ENCODE measurements around the gene KIFBP. TPM values are rescaled to one million over a fixed set of nuclear protein-coding genes. Genes with fewer than 3 reads are reported as not detected.

Gene KIFBP
- total and polyA plus RNA-seq, 9 donors, result 17.9 to 25.7 (median 21.9) TPM

DNA sequence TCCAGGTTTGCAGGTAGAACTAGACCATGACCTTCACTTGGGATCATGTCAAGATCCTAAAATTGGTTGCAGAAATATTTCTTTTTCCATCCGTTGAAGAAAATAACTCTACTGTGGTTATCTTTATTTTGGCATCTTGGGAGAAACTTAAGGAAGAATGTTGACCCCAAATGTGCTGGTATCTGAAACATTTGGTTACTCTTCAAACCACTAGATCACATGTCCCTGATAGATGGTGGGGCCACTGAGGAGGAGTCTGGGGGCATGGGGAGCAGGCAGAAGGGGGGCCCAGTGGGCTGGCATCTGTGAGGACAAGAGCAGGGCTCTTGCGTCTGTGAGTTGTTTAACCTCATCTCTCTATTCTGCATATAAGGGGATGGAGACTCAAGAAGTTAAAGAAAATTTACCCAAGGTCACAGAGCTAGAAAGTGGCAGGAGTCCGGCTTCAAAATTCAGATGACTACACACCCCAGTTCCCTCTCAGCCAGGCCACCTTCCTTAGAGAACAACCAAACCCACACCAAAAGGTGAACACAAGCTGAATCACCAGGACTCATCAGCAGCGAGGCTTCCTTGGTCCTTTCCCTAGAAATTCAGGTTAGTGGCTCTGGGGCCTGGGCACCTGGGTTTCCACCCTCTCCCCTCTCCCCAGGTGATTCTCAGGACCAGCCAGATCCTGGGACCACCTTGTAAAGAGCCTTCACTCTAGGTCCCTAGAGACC, 58.7 kb downstream of the KIFBP start:
- 93% methylated on average over 1 of the region's 4 CpGs for WGBS (ENCODE audit: insufficient coverage)
- Histone ChIP-seq H3K9me3 (replicated peaks; ENCODE audit: control insufficient read depth, low read depth, low read length) (no peaks in the 10 kb centered on the region), H3K4me1 (ENCODE audit: control insufficient read depth, insufficient read depth, low read length) (peaks cover 5% of the 10 kb centered on the region), H3K27me3 (ENCODE audit: control insufficient read depth, insufficient read depth, low read length) (no peaks in the 10 kb centered on the region), H3K4me3 (ENCODE audit: low read length) (no peak overlapping the region), H3K36me3 (ENCODE audit: control insufficient read depth, insufficient read depth, low read length) (no peaks in the 10 kb centered on the region), H3K27ac (ENCODE audit: low read length) (peak overlapping the region; percentile 38)
- DNase-seq, result no peak

- Histone ChIP-seq H3K27me3 (ENCODE audit: control insufficient read depth, insufficient read depth, low read length) (no peaks in the 10 kb centered on the region), H3K36me3 (ENCODE audit: control insufficient read depth, insufficient read depth, low read length) (no peaks in the 10 kb centered on the region), H3K4me1 (ENCODE audit: control insufficient read depth, insufficient read depth, low read length) (peaks cover 5% of the 10 kb centered on the region), H3K27ac (ENCODE audit: low read length) (peak overlapping the region; percentile 76), H3K9me3 (replicated peaks; ENCODE audit: control insufficient read depth, low read depth, low read length) (no peaks in the 10 kb centered on the region), H3K4me3 (ENCODE audit: low read length) (no peak overlapping the region)
- 68% methylated on average over 7 of the region's 8 CpGs for WGBS (ENCODE audit: insufficient coverage)
- DNase-seq, result peak; percentile 80
Observed at GRCh38 chr10:69048103-69048502, 59.5 kb downstream of the KIFBP start.

DNA sequence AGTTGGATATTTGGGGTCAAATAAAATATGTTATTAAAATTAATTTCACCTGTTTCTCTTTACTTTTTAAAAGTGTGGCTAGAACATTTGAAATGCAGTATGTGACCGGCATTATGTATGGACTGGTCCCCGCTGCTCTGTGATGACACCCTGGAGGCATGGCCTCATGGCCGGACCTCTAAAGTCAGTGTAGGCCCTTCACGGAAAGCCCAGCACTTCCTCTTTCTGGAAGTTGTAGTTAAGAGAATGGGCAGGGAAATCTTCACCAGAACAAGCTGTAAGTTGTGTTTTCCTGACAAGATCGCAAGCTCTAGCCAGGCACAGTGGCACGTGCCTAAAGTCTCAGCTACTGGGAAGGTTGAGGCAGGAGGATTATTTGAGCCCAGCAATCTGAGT, 61.0 kb downstream of the KIFBP start:
- Histone ChIP-seq H3K27ac (ENCODE audit: low read length) (peak overlapping the region; percentile 52), H3K27me3 (ENCODE audit: control insufficient read depth, insufficient read depth, low read length) (no peaks in the 10 kb centered on the region), H3K4me1 (ENCODE audit: control insufficient read depth, insufficient read depth, low read length) (peaks cover 5% of the 10 kb centered on the region), H3K36me3 (ENCODE audit: control insufficient read depth, insufficient read depth, low read length) (no peaks in the 10 kb centered on the region), H3K9me3 (replicated peaks; ENCODE audit: control insufficient read depth, low read depth, low read length) (no peaks in the 10 kb centered on the region), H3K4me3 (ENCODE audit: low read length) (no peak overlapping the region)
- WGBS (ENCODE audit: insufficient coverage), result 74% methylated on average over 5 of the region's 6 CpGs
- DNase-seq, result peak; percentile 56

GRCh38 chr10:69051303-69051702, 62.7 kb downstream of the KIFBP start:
- H3K4me1 ChIP-seq (ENCODE audit: control insufficient read depth, insufficient read depth, low read length), result peaks cover 9% of the 10 kb centered on the region
- H3K4me3 ChIP-seq (ENCODE audit: low read length), result no peak overlapping the region
- 64% methylated on average over 3 of the region's 3 CpGs for WGBS (ENCODE audit: insufficient coverage)
- no peaks in the 10 kb centered on the region for H3K36me3 ChIP-seq (ENCODE audit: control insufficient read depth, insufficient read depth, low read length)
- peak; percentile 71 for DNase-seq
- no peaks in the 10 kb centered on the region for H3K9me3 ChIP-seq (replicated peaks; ENCODE audit: control insufficient read depth, low read depth, low read length)
- H3K27me3 ChIP-seq (ENCODE audit: control insufficient read depth, insufficient read depth, low read length), result peaks cover 2% of the 10 kb centered on the region
- peak overlapping the region; percentile 42 for H3K27ac ChIP-seq (ENCODE audit: low read length)

DNA sequence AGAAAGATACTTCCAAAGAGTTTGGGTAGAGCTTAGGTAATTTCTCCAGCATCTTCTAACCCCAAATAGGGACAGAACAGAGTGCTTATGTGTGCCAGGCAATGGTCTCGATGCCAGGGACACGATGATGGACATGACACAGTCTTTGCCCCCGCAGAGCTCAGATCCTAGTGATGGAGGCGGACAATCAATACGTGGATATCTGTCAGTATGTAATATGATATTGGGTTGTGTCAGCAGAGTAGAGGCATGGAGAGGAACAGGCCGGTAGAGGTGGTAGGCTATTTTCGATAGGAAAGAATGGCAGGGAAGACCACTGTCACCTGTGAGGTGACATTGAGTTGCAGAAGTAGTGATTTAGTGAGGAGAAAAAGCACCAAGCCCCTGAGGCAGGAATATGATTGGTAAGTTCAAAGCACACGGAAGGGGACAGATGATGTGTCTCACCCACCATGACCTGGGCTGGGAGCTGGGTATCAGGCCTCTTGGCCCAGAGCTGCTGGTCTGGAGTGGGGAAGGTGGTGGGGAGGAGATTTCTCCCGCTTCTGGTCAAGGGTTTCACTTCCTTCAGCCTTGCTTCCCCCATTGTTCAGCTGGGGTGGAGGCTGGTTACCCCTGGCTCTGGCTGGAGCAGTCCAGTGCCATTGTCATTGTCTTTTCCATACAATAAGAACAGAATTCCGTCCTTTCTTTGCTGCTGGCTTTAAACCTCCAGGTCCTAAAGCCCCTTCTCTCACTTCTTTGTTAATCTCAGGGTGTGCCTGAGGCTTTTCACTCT, 63.3 kb downstream of the KIFBP start:
- Histone ChIP-seq H3K9me3 (replicated peaks; ENCODE audit: control insufficient read depth, low read depth, low read length) (no peaks in the 10 kb centered on the region), H3K27ac (ENCODE audit: low read length) (peak overlapping the region; percentile 29), H3K4me1 (ENCODE audit: control insufficient read depth, insufficient read depth, low read length) (peaks cover 14% of the 10 kb centered on the region), H3K36me3 (ENCODE audit: control insufficient read depth, insufficient read depth, low read length) (no peaks in the 10 kb centered on the region), H3K4me3 (ENCODE audit: low read length) (no peak overlapping the region), H3K27me3 (ENCODE audit: control insufficient read depth, insufficient read depth, low read length) (peaks cover 2% of the 10 kb centered on the region)
- DNase-seq, result peak; percentile 42
- 76% methylated on average over 8 of the region's 10 CpGs for WGBS (ENCODE audit: insufficient coverage)

DNA sequence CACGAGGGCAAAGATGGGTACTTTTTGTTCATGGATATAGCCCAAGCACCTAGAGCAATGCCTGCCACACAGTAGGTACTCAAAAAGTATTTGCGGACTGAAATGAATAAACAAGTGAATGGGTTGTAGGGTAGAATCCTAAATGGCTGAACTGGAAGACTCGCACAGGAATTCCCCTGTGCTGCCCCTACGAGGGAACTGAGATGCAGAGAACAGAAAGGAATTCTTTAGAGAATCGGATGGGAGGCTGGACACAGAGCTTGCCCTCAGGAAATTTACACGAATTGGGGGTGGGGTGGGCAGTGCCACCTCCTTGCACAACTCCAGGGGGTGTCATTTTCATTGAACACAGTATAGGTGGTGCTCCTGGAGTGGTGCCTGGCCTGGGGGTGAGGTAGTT, 64.1 kb downstream of the KIFBP start:
- H3K4me1 ChIP-seq (ENCODE audit: control insufficient read depth, insufficient read depth, low read length), result peaks cover 22% of the 10 kb centered on the region
- no peaks in the 10 kb centered on the region for H3K36me3 ChIP-seq (ENCODE audit: control insufficient read depth, insufficient read depth, low read length)
- no peak overlapping the region for H3K4me3 ChIP-seq (ENCODE audit: low read length)
- no peak for DNase-seq
- no peak overlapping the region for H3K27ac ChIP-seq (ENCODE audit: low read length)
- WGBS (ENCODE audit: insufficient coverage), result 70% methylated on average over 6 of the region's 6 CpGs
- peaks cover 2% of the 10 kb centered on the region for H3K27me3 ChIP-seq (ENCODE audit: control insufficient read depth, insufficient read depth, low read length)
- H3K9me3 ChIP-seq (replicated peaks; ENCODE audit: control insufficient read depth, low read depth, low read length), result no peaks in the 10 kb centered on the region

DNA sequence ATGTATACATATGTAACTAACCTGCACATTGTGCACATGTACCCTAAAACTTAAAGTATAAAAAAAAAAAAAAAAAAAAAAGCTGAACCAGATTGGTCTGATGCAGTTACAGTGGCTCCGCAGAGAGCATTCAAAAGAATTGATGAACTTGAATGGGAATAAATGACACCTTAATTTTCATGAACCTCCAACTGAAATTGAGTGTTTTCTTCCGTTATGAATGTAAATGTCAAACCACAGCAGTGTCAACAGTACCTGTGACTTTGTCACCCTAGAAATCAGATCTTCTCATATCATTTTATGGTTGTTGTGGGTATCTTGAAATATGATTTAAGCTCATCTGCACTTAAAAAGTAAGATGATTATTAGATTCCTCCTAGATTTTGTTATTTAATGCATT, 66.6 kb downstream of the KIFBP start:
- Histone ChIP-seq H3K27me3 (ENCODE audit: control insufficient read depth, insufficient read depth, low read length) (peaks cover 2% of the 10 kb centered on the region), H3K4me1 (ENCODE audit: control insufficient read depth, insufficient read depth, low read length) (peaks cover 22% of the 10 kb centered on the region), H3K4me3 (ENCODE audit: low read length) (no peak overlapping the region), H3K36me3 (ENCODE audit: control insufficient read depth, insufficient read depth, low read length) (no peaks in the 10 kb centered on the region), H3K9me3 (replicated peaks; ENCODE audit: control insufficient read depth, low read depth, low read length) (no peaks in the 10 kb centered on the region), H3K27ac (ENCODE audit: low read length) (no peak overlapping the region)
- WGBS (ENCODE audit: insufficient coverage), result no CpG with 5 or more reads among the region's 2 CpGs
- DNase-seq, result no peak

GRCh38 chr10:69056129-69056528, 67.5 kb downstream of the KIFBP start:
- Histone ChIP-seq H3K4me3 (ENCODE audit: low read length) (no peak overlapping the region), H3K27ac (ENCODE audit: low read length) (no peak overlapping the region), H3K36me3 (ENCODE audit: control insufficient read depth, insufficient read depth, low read length) (no peaks in the 10 kb centered on the region), H3K9me3 (replicated peaks; ENCODE audit: control insufficient read depth, low read depth, low read length) (no peaks in the 10 kb centered on the region), H3K4me1 (ENCODE audit: control insufficient read depth, insufficient read depth, low read length) (peaks cover 22% of the 10 kb centered on the region), H3K27me3 (ENCODE audit: control insufficient read depth, insufficient read depth, low read length) (peaks cover 2% of the 10 kb centered on the region)
- WGBS (ENCODE audit: insufficient coverage), result 61% methylated on average over 4 of the region's 7 CpGs
- DNase-seq, result peak; percentile 34

- H3K4me3 ChIP-seq (ENCODE audit: low read length), result no peak overlapping the region
- H3K27me3 ChIP-seq (ENCODE audit: control insufficient read depth, insufficient read depth, low read length), result peaks cover 2% of the 10 kb centered on the region
- H3K27ac ChIP-seq (ENCODE audit: low read length), result peak overlapping the region; percentile 67
- DNase-seq, result no peak
- H3K4me1 ChIP-seq (ENCODE audit: control insufficient read depth, insufficient read depth, low read length), result peaks cover 22% of the 10 kb centered on the region
- no peaks in the 10 kb centered on the region for H3K36me3 ChIP-seq (ENCODE audit: control insufficient read depth, insufficient read depth, low read length)
- H3K9me3 ChIP-seq (replicated peaks; ENCODE audit: control insufficient read depth, low read depth, low read length), result no peaks in the 10 kb centered on the region
- WGBS (ENCODE audit: insufficient coverage), result 54% methylated on average over 8 of the region's 14 CpGs
Observed at GRCh38 chr10:69056536-69057260, 68.1 kb downstream of the KIFBP start.
